ENCODE data around the gene MGAT3. TPM values are rescaled to one million over a fixed set of nuclear protein-coding genes. Genes with fewer than 3 reads are reported as not detected.

The MGAT3 gene
- total and polyA plus RNA-seq, 2 of the 8 experiments (the other 6 are each of a cell fraction or from before 2014, with no cell fraction given): 4.3 to 9.2 TPM

DNA sequence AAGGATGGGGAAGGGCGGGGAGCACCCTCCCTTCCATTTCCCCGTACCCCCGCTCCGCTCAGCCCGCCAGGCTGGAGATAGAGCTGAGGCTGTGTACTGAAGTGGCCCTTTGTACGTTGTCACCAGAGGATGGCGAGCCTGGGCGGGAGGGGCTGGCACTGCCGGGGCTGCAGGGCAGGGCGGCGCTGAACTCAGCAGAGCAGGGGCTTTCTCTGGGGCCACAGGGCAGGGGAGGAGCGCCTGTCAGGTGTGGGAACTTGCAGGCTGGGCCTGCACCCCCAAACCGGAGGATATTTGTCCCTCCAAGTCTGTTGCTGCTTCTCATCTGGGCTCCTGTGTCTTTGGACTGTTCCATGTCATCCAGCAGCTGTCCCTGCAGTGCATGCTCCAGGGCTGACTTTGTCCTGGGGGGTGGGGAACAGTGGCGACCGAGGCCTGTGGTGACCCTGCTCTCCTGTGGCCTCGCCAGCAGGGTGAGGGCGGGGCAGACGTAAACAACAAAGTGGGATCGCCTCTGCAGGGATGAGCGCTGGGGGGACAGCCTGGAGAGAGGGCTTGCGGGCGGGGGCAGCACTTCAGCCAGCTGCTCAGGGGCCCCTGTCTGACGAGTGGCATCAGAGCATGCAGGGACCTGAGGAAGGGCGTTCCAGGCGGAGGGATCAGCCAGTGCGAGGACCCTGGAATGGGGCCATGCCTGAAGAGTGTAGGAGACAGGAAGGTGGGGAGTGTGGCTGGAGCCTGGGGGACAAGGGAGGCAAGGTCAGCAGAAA, 13.1 kb downstream of the MGAT3 start (continued):
- TF ChIP-seq NRF1 (IDR thresholded peaks at IDR 0.05; ENCODE audit: low read depth, low read length) (no peak), RXRA (IDR thresholded peaks at IDR 0.05; ENCODE audit: insufficient read depth, low read depth, low read length) (no peak), TCF12 (IDR thresholded peaks at IDR 0.05; ENCODE audit: low read depth, low read length) (no peak), SIRT6 (IDR thresholded peaks at IDR 0.05; ENCODE audit: low read length) (no peak)

Data from H1 (cell line).